Bone marrow (tissue), 2 donors: Measurements from ENCODE around the gene NLN.
A peak's percentile ranks its signal among the peaks of the same experiment; 100 is the strongest.

Source experiments
- DNase-seq, 2 donors: peaks; one replicate each; lab custom pipeline; 2025; lab: John Stamatoyannopoulos, UW

NLN gene

DNA sequence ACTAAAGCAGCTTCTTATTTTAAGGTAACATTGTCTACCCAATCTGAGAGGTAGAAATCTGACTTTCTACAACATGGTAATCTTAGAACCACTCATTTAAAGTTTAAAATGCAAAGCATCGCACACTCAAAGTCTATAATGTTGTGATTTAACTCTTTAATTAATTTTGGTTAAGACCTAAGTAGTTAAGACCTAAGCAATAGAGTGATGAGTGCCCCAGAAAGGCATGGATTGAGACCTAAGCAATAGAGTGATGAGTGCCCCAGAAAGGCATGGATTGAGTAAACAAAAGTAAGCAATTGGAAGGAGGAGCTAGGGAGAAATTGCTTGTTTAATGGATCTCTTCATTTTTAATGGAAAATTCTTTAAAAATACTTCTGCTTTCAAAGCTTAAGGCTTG, 86.8 kb downstream of the NLN start:
- no peak for DNase-seq

DNA sequence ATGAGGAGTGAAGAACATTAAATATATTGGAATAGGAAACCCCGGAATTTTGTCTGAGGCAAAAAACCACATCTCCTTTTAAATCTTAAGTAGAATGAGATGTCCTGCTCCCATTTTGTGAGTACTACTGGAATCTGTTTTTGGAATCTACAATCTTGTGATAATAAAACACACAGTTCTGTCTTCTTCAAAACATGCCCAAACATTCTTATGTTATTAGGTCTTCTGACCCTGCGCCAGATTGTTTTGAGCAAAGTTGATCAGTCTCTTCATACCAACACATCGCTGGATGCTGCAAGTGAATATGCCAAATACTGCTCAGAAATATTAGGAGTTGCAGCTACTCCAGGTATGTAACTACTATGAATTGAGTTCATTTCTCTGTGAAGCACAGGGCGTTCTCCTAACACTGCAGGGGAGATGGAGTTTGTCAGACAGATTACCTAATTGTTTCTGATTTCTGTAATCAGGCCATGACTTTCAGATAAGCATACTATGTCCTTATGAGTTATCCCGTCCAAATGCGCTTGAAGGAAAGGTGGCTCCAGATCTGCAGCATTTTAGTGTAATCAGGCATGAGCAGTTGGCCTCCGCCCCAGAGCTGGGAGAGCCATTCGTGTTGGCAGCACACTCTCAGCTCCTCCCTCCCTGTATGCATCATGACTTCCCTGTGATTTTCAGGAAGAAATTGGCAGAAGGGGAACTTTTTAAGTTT, 88.0 kb downstream of the NLN start:
- no peak for DNase-seq

GRCh38 chr5:65811004-65811403, 89.0 kb downstream of the NLN start:
- no peak for DNase-seq

DNA sequence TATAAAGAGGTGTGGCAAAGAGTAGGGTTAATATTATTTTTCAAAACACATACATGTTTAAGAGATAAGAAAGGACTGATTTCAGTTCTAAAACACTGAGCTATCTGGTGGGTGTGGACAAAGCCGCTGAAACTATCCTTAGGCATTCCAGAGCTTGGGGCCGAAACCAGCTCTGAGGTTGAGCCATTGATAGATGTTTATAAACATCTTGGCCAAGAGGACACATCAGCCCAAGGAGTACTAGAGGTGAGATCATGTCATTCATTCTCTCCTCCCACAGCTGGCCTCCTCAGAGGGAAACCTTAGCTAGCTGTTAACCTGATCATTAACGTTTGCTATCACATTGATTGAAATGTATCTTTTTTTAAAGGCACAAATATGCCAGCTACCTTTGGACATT, 89.9 kb downstream of the NLN start:
- no peak for DNase-seq

GRCh38 chr5:65812648-65813047, 90.6 kb downstream of the NLN start:
- DNase-seq, result no peak

DNA sequence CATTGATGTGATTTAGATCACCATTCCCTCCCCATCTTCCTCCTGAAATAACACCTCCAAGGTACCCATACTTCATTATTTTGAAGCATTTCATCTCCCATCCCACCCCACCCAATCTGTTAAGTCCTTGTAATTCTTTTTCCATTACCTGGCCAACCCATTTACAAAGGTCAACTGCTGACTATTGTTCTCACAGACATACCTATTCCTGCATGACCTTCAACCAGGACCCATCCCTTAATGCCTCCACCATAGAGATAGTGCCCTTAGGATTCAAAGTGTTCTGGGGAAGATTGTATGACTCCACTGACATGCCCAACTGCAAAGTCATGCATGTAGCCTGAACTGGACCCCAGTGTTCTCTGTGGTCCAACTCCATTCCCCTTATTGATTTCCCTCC, 91.2 kb downstream of the NLN start:
- DNase-seq, result no peak

GRCh38 chr5:65815161-65815560, 93.2 kb downstream of the NLN start:
- peak in 1 of 2 donors; percentile 67 for DNase-seq

DNA sequence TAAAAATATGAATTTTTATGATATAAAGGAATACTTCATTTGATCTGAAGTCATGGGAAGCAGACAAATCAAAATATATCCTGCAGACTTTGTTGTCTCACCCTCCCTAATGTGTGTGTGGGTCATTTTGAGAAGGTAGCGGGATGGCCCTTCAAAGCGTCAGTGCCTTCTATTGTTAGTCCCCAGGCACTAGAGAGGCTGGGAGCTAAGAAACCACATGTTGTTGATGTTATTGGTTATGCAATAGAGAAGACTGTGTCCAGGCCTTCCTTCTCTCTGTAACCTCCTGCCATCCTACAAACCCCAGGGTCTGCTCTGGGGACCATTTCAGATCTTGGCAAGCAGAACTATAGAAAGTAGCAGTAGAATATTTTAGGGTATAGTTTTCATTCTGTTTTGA, 94.7 kb downstream of the NLN start:
- no peak for DNase-seq

- DNase-seq, result no peak
Measured at GRCh38 chr5:65817931-65818330, 95.9 kb downstream of the NLN start.

DNA sequence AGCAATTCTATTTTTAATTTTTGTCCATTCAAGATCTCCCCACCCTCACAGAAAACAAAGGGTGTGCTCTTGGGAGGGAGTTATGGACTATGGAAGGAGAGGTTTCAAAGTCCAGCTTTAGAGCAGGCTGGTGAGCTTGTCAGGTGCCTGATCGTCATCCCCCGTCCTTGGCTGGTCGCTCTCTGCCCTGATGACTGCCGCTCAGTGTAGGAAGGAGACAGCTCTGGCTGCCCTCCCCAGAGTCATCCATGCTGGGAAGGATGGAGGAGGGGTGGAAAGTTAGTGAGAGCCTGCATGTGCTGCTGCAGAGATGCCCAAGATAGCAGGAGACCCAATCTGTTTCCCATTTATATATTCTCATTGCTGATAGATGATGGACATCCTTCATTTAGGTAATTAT, 96.6 kb downstream of the NLN start:
- DNase-seq, result no peak

DNA sequence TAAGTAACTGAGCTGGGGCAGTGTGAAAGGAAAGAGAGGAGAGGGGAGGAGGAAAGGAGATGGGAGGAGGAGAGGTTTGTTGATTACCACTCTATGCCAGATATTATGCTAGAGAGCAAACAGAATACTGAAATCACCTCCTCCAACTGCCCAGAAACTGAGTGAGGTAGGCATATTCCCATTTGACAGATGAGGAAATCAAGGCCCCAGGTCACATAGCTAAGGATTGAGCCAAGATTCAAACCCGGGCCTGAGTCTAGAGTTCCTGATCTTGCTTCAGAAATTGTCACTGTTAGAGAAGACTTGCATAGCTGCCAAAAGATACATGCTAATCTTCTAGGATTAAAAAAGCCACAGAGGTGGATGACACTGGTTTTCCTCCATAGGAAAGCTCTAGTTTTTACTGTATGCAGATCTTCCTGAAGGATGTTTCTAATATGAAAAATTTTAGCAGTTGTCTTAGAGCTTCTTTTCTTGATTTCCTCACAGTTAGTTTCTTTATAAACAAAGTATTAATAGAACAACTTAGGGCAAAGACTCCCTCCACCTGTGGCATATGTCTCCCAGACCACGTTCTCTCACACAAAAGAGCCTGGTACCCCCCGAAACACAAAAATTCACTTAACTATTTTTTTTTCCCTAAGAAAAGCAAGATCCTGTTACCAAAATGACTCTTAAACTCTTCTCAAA, 97.4 kb downstream of the NLN start:
- no peak for DNase-seq

- no peak for DNase-seq
Measured at GRCh38 chr5:65819905-65820240, 97.9 kb downstream of the NLN start.

- DNase-seq, result no peak
Measured at GRCh38 chr5:65820373-65820772, 98.4 kb downstream of the NLN start.

DNA sequence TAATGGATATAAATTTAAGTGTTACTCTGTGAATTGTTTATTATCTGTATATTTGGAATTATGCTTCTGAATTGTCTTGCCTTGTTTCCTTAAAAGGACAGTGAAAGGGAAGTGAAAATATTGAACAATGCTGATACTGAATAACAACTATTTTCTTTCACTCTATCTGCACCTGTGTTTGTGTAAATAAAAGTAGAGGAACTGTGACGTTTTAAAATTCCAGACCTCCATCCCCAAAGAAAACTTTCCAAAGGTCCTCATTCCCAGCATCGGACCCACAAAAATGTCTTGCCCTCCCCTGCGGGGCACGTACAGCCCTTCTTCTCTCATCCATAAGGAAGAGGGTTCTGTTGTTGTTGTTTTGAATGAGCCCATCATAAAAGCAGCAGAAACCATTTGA, 100.0 kb downstream of the NLN start:
- no peak for DNase-seq

- no peak for DNase-seq
Measured at GRCh38 chr5:65822710-65823109, 100.7 kb downstream of the NLN start.

GRCh38 chr5:65823204-65823603, 101.2 kb downstream of the NLN start:
- DNase-seq, result no peak

DNA sequence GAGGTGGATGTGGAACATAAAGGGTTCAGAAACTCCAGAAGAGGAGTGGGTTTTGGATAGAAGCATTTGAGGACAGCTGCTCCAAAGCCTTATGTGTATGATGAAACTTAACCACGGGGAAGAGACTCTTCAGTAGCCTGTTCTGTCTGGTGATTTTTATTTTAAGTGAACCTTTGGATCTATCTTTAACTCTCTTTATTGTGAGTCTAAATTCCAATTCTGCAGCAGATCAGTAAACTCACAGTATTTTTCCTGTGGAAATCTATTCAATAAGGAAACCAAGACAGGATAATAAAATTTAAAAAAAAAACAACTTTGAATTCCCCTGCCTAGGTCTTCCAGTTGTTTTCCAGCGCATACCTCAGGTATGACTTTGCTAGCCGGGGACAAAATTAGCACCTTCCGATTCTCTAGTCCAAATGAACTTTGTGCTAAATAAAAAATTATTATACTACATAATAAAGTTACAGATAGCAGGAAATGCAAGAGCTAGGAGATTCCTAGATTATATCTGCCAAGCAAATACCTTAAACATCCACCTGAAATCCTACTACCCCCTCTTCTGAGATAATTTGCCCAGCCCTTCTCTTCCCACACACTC, 101.9 kb downstream of the NLN start:
- DNase-seq, result no peak

- DNase-seq, result peak in 1 of 2 donors; percentile 86
Measured at GRCh38 chr5:65825408-65826328, 103.7 kb downstream of the NLN start.

- no peak for DNase-seq
Measured at GRCh38 chr5:65828022-65828896, 106.3 kb downstream of the NLN start.

DNA sequence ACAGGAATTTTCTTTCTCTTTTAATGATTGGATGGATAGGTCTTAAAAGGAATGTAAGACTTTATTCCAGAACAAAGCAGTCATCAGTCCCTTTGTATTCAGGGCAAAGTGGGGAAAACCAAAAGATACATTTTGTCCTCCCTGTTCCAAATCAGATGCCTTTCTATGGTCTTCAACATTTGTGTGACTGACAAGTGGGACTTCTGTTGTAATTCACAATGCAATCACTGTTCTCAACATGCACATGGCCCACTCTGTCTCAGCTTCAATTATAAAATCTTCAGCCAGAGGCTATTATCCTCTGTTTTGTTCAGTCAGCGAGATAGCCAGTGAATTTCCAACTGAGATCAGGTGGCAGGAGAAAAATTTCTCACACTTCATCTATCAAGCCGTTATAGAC, 108.9 kb downstream of the NLN start:
- no peak for DNase-seq

GRCh38 chr5:65831276-65831675, 109.3 kb downstream of the NLN start:
- no peak for DNase-seq

- DNase-seq, result no peak
Measured at GRCh38 chr5:65832152-65832551, 110.1 kb downstream of the NLN start.
